ENCODE results near the gene ESCO1.

DNA sequence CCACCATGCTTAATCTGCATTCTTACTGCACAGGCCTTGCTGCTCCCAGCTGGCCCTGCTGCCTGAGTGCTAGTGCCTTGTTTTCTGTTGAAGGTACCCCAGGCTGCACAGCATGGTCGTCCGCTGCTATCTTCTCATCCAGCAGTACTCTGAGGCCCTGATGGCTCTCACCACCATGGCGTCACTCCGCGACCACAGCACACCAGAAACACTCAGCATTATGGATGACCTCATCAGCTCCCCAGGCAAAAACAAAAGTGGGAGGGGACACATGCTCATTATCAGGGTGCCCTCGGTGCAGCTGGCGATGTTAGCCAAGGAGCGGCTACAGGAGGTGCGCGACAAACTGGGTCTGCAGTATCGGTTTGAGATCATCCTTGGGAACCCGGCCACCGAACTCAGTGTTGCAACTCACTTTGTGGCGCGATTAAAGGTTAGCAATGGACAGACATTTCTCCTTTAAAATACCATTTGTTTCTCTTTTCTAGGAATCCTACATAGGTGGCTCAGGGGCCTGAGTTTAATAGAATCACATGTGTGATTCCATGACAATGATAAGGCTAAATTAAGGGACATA is 110.5 kb downstream of the ESCO1 start:
- no peak for TF ChIP-seq EZH2 (IDR thresholded peaks at IDR 0.05; ENCODE audit: low read length, missing control alignments)
- TF ChIP-seq, protein P1, sequence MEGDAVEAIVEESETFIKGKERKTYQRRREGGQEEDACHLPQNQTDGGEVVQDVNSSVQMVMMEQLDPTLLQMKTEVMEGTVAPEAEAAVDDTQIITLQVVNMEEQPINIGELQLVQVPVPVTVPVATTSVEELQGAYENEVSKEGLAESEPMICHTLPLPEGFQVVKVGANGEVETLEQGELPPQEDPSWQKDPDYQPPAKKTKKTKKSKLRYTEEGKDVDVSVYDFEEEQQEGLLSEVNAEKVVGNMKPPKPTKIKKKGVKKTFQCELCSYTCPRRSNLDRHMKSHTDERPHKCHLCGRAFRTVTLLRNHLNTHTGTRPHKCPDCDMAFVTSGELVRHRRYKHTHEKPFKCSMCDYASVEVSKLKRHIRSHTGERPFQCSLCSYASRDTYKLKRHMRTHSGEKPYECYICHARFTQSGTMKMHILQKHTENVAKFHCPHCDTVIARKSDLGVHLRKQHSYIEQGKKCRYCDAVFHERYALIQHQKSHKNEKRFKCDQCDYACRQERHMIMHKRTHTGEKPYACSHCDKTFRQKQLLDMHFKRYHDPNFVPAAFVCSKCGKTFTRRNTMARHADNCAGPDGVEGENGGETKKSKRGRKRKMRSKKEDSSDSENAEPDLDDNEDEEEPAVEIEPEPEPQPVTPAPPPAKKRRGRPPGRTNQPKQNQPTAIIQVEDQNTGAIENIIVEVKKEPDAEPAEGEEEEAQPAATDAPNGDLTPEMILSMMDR (conservative IDR thresholded peaks at IDR 0.05 in 1 of 2, IDR thresholded peaks at IDR 0.05 in 1 of 2; ENCODE audit: low read depth in 1 of 2, low read length in 2 of 2) = no peak
